HG02610 (cell line): ENCODE results near the gene CCL21.
A peak's percentile ranks its signal among the peaks of the same experiment; 100 is the strongest.

ENCODE experiments used
- ATAC-seq: cut with Tn5 transposase; IDR thresholded peaks from one replicate; pipeline ENCODE4 v1.9.1; 2021; ENCODE audit warnings: mild to moderate bottlenecking, moderate library complexity; ENCODE audit not compliant: unreplicated experiment

CCL21 gene

DNA sequence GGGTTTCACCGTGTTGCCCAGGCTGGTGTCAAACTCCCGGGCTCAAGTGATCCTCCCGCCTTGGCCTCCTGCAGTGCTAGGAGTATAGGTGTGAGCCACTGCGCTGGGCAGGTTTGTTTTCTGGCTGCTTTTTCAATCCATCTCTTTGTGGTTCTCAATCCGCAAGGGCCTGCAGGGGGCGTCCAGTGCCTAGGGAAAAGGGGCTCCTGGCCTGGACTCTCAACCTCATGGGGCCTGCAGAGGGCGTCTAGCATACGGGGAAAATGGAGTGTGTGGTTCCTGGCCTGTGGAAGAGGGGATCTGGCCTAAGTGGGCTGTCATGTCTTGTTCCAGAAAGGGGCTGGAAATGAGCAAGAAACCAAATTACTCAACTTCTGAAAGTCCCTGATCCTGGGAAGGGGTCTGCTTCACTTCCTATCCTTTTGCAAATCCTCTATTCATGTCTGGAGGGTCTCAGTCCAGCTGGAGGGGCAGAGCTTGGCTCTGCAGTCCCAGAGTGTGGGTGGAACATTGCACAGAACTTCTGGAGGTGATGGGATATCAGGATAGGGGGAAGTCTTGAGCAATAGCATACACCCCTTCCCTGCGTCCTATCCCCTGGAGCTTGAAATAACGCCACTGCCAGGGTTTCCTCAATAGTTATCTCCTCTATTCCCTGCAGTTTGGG, 34.8 kb downstream of the CCL21 start:
- no peak for ATAC-seq

DNA sequence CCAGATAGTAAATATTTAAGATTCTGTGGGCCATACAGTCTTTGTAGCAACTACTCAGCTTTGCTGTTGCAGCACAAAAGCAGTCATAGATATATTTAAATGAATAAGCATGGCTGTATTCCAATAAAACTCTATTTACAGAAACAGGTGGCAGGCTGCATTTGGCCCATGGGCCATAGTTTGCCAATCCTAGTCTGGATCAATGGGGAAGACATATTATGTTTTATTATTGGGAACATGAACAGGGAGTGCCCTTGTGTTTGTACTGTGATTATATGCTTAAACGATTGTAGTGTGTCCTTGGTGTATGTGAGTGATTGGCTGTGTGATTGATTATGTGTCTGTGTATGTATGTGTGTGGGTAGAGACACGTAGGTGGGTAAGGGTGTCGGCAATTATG, 35.5 kb downstream of the CCL21 start:
- no peak for ATAC-seq

DNA sequence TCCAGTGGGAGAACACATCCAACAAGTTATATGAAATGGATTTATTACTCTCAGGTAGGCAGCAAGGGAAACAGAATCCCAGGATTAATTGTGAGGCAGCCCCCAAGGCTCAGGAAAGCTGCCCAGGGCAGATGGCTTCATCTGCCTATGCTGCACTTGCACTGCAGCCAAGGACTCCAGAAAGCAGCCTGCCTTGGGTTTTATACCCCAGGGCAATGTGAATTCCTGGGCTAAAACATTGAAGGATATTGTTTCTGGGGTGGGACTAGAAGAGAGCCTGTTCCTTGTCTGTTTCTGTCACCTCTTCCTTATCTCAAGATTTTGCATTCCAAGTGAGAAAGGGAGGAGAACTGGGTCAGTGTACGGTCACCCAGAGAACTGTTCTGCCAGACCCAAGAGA, 38.6 kb downstream of the CCL21 start:
- no peak for ATAC-seq

DNA sequence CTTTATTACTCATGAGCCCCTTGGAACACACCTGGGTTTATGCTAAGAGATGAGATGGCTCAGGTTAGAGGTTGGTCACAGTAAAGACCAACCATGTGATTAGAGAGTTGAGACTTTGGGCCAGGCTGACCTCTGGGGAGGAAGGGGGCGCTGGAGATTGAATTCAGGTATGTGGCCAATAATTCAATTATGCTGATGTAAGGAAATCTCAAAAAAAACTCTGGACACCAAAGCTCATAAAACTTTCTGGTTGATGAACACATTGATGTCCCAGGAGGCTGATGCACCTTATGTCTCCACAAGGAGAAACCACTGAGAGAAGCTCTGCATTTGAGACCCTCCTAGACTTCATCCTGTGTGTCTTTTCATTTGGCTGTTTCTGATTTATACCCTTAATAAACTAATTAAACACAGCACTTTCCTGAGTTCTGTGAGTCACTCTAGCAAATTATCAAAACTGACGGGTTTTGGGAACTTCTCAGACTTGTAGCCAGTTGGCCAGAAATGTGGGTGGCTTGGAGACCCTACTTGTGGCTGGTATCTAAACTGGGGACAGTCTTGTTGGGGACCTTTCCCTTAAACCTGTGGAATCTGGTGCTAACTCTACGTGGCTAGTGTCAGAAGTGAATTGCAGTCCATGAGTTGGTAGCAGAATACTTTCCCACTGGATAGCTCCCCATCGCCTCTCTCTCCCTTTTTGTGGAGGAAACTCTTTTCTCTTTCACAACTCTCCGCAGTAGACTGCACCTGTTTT, 40.0 kb downstream of the CCL21 start:
- ATAC-seq = no peak

DNA sequence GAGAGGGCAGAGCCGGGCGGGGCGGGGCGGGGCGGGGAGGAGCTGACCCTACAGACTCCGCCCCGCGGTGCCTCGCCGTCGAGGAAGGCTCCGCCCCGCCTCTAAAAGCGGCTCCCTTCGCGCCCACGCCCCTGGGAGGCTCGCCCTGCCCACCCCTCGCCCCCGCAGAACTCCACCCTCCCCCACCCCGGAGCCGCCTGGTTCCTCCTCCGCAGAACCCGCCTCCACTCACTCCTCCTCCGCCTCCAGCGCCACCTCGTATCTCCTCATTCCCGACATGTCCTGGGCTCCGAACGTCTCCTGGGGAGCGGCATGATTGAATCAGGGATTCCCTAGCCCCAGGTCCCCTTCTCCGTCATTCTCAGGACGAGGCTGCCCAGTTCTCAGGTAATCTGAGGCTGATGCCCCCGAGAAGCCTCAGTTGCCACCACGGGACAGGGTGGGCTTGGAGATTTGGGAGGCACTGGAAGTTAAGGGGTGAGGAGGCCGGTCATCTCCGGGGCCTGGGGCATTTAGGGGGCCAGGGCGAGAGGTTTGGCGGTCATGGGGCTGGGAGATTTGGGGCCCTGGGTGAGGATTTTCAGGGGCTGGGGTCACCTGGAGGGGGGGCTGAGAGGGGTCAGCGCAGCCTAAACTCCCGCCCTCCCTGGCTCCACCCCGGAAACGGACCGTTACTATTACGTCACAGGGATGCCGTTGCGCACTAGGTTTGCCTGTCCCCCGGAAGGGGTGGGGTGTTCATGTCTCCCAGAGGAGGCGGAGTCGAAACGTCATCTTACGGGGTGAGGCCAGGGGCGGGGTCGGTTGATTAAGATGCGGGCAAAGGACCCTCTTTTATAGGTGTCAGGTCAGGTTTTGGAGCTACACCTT, 44.3 kb downstream of the CCL21 start:
- peak; percentile 71 for ATAC-seq

DNA sequence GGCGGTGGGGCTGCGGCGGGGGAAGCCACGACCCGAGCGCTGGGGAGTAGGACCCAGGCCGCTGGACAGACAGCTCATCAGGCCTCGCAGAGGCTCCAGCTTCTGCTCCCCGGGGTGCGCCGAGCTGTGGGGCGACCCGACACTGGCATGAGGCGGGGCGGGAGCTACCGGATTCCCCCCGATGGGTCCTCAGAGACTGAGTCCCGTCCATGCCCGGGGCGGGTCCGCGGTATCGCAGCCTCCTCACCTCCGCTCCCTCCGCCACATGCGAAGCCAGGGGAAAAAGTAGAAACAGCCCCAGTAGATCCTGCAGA, 44.9 kb downstream of the CCL21 start:
- ATAC-seq = peak; percentile 25

DNA sequence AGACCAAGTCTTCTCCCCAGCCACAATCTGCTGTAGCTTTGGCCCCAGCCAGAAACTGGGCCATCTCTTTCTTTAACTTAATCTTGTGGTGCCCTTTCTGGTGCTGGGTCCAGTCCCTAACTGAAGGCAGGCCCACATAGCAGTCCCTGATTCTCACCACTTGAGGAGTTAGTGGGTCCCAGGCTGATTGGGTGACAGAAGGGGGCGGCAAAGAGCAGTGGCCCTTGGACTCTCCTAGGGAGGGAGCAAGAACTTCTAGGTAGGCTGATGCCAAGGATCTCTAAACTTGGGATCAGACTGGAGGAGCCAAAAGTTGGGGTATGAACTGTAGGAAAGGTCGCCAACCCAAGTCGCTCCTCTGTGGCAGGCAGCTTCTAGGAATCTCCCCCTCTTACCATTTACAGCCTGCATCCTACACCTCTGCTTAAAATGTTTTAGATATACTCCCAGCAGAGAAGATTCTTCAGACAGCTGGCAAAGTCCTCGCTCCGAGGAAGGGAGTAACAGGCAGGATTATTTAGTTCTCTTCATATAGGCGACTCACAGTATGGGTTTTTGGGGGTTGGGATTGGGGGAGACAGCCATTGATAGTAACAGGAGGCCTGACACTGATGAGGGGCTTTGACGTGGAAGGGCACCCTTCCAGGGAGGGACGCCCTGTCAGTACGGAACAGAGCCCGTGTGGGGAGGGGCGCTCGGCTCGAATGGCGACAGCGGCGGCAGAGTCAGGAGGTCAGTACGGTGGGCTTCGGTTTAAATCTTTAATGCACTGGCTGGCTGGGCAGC, 45.5 kb downstream of the CCL21 start:
- peak; percentile 46 for ATAC-seq

DNA sequence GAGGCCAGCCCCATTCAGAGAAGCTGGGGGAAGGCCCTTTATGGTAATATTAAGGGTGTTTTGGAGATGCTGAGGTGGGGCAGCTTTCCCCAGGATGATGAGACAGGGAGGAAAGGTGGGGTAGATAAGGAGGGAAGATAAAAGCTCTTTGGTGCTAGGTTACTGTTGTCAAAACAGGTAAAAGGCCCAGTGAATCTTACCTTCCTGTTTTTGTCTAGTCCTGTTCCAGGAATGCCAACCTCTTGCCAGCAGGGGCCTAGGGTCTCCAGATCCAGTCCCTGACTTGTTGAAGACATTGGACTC, 46.7 kb downstream of the CCL21 start:
- ATAC-seq = no peak

DNA sequence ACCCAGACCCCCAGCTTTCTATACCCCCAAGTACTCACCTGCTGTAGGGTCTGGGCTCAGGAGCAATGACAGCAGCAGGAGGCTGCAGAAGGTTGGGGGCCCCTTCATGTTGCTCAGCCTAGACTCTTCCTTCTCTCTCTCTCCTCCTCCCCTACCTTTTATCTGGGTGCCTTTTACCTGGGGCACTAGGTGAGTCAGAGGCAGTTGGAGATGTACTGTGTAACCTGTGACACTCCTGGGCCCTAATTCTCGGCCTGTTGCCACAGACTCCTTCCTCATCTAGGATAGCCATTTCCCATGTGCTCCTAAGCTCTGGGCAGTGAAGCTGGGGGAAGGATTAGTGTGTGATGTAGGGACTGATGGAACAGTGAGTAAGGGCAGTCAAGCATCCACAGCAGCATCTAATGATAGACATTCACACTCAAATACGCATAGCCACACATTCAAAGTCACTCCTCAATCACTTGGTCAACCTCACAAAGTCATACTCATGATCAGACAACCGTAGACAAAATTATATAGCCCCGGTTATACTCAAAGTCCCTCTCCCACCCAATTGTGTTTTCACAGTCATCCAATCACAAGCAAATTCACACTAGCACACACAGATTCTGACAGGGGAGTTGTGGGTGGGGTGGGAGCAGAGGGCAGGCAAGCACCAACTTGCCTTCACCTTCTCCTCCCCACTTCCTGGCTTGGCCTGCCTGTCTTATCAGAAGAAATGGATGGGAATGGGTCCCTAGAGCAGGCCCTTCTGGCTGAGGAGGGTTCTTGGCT, 47.2 kb downstream of the CCL21 start, which contains the start of gene CCL27:
TSS of gene CCL27 (minus strand) at position 132 of the 777 bp plus-strand sequence. CDS start at position 108, 24 bp downstream.
- no peak for ATAC-seq

DNA sequence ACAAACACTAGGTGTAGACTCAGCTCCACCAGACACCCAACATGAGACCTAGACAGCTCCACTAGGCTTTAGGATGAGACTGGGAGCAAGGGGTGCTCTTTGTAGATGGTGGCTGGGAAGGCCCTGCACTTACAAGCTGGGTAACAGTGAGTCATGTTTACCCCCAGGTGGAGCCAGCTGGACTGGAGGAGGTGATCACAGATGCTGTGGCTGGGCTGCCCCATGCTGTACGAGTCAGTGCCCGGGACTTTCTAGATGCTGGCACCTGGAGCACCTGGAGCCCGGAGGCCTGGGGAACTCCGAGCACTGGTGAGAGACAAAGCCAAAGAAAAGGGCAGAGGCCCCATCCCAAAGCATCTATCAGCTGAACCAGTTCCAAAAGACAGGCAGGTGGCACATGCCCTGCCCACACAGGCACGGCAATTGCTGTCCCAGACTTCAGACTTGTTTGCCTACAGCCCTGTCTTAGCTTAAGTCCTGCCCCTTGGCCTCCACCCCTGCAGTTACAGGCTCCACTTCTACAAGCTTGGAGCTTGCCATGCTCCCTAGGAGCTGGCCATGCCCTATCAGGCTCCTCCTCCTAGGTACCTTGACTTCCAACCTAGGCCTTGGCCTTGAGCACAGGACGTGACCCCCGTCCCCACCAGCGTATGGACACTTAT, 50.2 kb downstream of the CCL21 start:
- ATAC-seq = no peak
